Hepatocyte (in vitro differentiated cells): Measurements from ENCODE around the gene ILDR2. TPM values are rescaled to one million over a fixed set of nuclear protein-coding genes. Genes with fewer than 3 reads are reported as not detected.

Source experiments
- DNase-seq: peaks from one replicate; pipeline ENCODE4 v3.0.0-alpha.2; 2016; ENCODE audit warnings: low spot score
- H2AFZ ChIP-seq: fragments of 200-600 bp; sonication (generic); 2 replicates; pipeline ENCODE4 v1.6.0; 2016; ENCODE audit warnings: antibody characterized with exemption, mild to moderate bottlenecking
- H3K27ac ChIP-seq: fragments of 200-600 bp; sonication (generic); 2 replicates; pipeline ENCODE4 v1.5.1; 2016; ENCODE audit warnings: mild to moderate bottlenecking
- H3K27me3 ChIP-seq: fragments of 200-600 bp; sonication (generic); 2 replicates; pipeline ENCODE4 v1.6.1; 2016
- H3K36me3 ChIP-seq: fragments of 200-600 bp; sonication (generic); replicated peaks from 2 replicates; pipeline ENCODE4 v1.5.1; 2016; ENCODE audit warnings: low read depth; ENCODE audit not compliant: insufficient read depth
- H3K4me1 ChIP-seq: fragments of 200-600 bp; sonication (generic); 2 replicates; pipeline ENCODE4 v1.5.1; 2016; ENCODE audit warnings: mild to moderate bottlenecking, moderate library complexity; ENCODE audit not compliant: insufficient read depth
- H3K4me2 ChIP-seq: fragments of 200-600 bp; sonication (generic); 2 replicates; pipeline ENCODE4 v1.6.0; 2016
- H3K4me3 ChIP-seq: fragments of 200-600 bp; sonication (generic); 2 replicates; pipeline ENCODE4 v1.5.1; 2016; ENCODE audit warnings: mild to moderate bottlenecking
- H3K79me2 ChIP-seq: fragments of 200-600 bp; sonication (generic); 2 replicates; pipeline ENCODE4 v1.6.0; 2017; ENCODE audit warnings: mild to moderate bottlenecking
- H3K9me2 ChIP-seq: fragments of 200-600 bp; sonication (generic); replicated peaks from 2 replicates; pipeline ENCODE4 v1.6.0; 2017; ENCODE audit warnings: mild to moderate bottlenecking; ENCODE audit not compliant: insufficient read depth
- H3K9me3 ChIP-seq: fragments of 200-600 bp; sonication (generic); 2 replicates; pipeline ENCODE4 v1.5.1; 2016; ENCODE audit warnings: low read depth, mild to moderate bottlenecking
- H4K20me1 ChIP-seq: fragments of 200-600 bp; sonication (generic); 2 replicates; pipeline ENCODE4 v1.6.0; 2016; ENCODE audit warnings: mild to moderate bottlenecking; ENCODE audit not compliant: insufficient read depth, poor library complexity, severe bottlenecking
- CTCF ChIP-seq: fragments of 200-600 bp; sonication (generic); IDR thresholded peaks from 2 replicates; pipeline ENCODE4 v1.5.1; 2016; ENCODE audit warnings: antibody characterized with exemption, mild to moderate bottlenecking; ENCODE audit not compliant: poor library complexity
- EZH2 ChIP-seq: fragments of 200-600 bp; sonication (generic); IDR thresholded peaks from 2 replicates; pipeline ENCODE4 v1.6.1; 2016; ENCODE audit warnings: antibody characterized with exemption, mild to moderate bottlenecking, borderline replicate concordance
- EZH2phosphoT487 ChIP-seq: fragments of 200-600 bp; sonication (generic); IDR thresholded peaks from one replicate; pipeline ENCODE4 v1.6.1; 2018; ENCODE audit warnings: antibody characterized with exemption, mild to moderate bottlenecking, low read depth, moderate library complexity; ENCODE audit not compliant: unreplicated experiment, severe bottlenecking
- WGBS: methylation state at CpG from one replicate; pipeline ENCODE4 v1.1.6; 2016; ENCODE audit warnings: low lambda C conversion rate; ENCODE audit errors: missing lambda C conversion rate; 5-methylcytosine and 5-hydroxymethylcytosine counted together
- polyA plus RNA-seq: library from polyadenylated mRNA; unstranded; fragments of >200 nt; fragmentation: Nextera tagmentation; extraction: Ambion mirVana; gene quantifications from 2 replicates; pipeline ENCODE4 v1.2.1, GENCODE V29; 2016
- total RNA-seq: library from RNA; depleted of rRNA; stranded (reverse); fragments of >200 nt; gene quantifications from 2 replicates; pipeline ENCODE4 v1.2.3, GENCODE V29; 2014

ILDR2 gene
- total and polyA plus RNA-seq, 2 experiments from 2014 or later = 1.6 to 3.4 TPM

- Histone ChIP-seq H3K27me3 (peaks cover 25% of the 10 kb centered on the region), H3K9me2 (no peaks in the 10 kb centered on the region), H3K4me3 (no peak overlapping the region), H3K9me3 (no peaks in the 10 kb centered on the region), H3K4me2 (no peak overlapping the region), H4K20me1 (no peaks in the 10 kb centered on the region), H3K36me3 (no peaks in the 10 kb centered on the region), H2AFZ (no peak overlapping the region), H3K27ac (no peak overlapping the region), H3K79me2 (no peaks in the 10 kb centered on the region), H3K4me1 (no peaks in the 10 kb centered on the region)
- no peak for TF ChIP-seq EZH2phosphoT487
- no peak for TF ChIP-seq CTCF
- TF ChIP-seq EZH2 = no peak
- DNase-seq = no peak
These were observed 21.8 kb downstream of the ILDR2 start for GRCh38 chr1:166953491-166953890.

DNA sequence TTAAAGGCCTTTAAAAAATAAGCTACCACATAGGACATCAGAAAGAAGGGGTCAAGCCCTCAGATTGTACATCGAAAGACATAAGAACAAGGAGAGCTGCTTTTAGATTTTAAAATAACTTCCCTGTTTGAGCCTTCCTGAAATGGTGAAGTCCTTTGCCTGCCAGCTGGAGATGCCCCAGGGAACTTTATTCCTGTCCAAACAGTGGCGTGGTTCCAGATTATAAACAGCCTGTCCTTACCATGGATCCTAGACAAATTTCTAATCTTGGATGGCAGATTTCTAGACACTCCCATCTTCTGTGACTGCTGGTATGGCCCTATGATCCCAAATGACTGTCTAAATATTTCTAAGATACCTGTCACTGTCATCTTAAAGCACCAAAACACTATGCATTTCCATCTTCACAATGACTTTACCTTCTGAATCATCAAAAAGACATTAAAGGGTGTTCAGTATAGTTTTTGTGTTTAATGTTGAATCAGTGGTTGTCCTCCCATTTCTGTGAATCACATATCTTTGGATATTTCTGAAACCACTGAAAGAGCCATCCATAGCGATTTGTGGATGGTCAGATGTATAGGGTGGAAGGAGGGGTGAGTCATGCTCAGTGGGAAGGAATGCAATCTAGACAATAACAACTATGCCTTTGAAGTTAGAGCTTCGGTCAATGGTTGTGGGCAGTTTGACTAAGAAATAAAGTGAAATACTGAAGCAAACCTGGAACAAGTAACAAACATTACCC, 23.2 kb downstream of the ILDR2 start:
- no peaks in the 10 kb centered on the region for H3K9me2 ChIP-seq
- 57% methylated on average over 4 of the region's 4 CpGs for WGBS
- H3K27ac ChIP-seq = no peak overlapping the region
- H3K4me3 ChIP-seq = no peak overlapping the region
- H3K79me2 ChIP-seq = no peaks in the 10 kb centered on the region
- H3K27me3 ChIP-seq = peaks cover 38% of the 10 kb centered on the region
- DNase-seq = no peak
- H3K4me2 ChIP-seq = no peak overlapping the region
- no peaks in the 10 kb centered on the region for H3K36me3 ChIP-seq
- H3K4me1 ChIP-seq = no peaks in the 10 kb centered on the region
- no peaks in the 10 kb centered on the region for H4K20me1 ChIP-seq
- no peak for TF ChIP-seq EZH2
- TF ChIP-seq EZH2phosphoT487 = no peak
- TF ChIP-seq CTCF = no peak
- no peaks in the 10 kb centered on the region for H3K9me3 ChIP-seq
- no peak overlapping the region for H2AFZ ChIP-seq

DNA sequence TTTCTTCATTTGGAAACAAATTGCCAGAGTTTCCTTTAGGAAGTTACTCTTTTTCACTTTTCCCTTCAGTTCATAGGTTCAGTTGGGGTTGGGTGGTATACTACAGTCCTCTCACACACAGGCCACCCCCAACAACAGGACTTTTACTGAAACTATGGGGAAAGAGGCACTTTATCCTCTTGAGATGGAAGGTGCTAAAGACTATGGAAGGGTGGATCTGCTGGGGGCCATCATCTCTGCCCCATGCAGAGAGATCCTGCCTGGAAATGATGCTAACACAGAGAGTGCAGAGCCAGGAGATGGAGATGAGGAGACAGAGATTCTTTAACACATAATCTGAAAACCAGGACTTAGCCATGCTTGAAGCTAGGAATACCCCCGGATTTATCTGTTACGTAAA, 24.3 kb downstream of the ILDR2 start:
- H3K9me2 ChIP-seq = no peaks in the 10 kb centered on the region
- H3K9me3 ChIP-seq = no peaks in the 10 kb centered on the region
- no peak overlapping the region for H3K4me2 ChIP-seq
- H2AFZ ChIP-seq = no peak overlapping the region
- H4K20me1 ChIP-seq = no peaks in the 10 kb centered on the region
- H3K27me3 ChIP-seq = peaks cover 50% of the 10 kb centered on the region
- no peaks in the 10 kb centered on the region for H3K79me2 ChIP-seq
- no peaks in the 10 kb centered on the region for H3K4me1 ChIP-seq
- H3K36me3 ChIP-seq = no peaks in the 10 kb centered on the region
- H3K4me3 ChIP-seq = no peak overlapping the region
- no peak for DNase-seq
- no peak overlapping the region for H3K27ac ChIP-seq
- WGBS = 65% methylated on average over 2 of the region's 2 CpGs
- TF ChIP-seq EZH2phosphoT487 = no peak
- no peak for TF ChIP-seq EZH2
- TF ChIP-seq CTCF = no peak
